ENCODE results near the gene KCNC2. TPM values are rescaled to one million over a fixed set of nuclear protein-coding genes. Genes with fewer than 3 reads are reported as not detected.

The KCNC2 gene
- total RNA-seq, 1 donor from 2014 or later: not detected

- FAIRE-seq: no peak
- Histone ChIP-seq H3K4me3 (ENCODE audit: low read depth, low read length) (no peak overlapping the region), H3K36me3 (ENCODE audit: control insufficient read depth, insufficient read depth, low read length) (no peaks in the 10 kb centered on the region), H3K27me3 (ENCODE audit: control insufficient read depth, insufficient read depth, low read length) (no peaks in the 10 kb centered on the region)
- TF ChIP-seq CTCF (IDR thresholded peaks at IDR 0.05; ENCODE audit: insufficient read depth, low read length, severe bottlenecking): no peak
- no peak for DNase-seq (ENCODE audit: low read depth)
Measured at GRCh38 chr12:75184516-75184915, 25.1 kb downstream of the KCNC2 start.

DNA sequence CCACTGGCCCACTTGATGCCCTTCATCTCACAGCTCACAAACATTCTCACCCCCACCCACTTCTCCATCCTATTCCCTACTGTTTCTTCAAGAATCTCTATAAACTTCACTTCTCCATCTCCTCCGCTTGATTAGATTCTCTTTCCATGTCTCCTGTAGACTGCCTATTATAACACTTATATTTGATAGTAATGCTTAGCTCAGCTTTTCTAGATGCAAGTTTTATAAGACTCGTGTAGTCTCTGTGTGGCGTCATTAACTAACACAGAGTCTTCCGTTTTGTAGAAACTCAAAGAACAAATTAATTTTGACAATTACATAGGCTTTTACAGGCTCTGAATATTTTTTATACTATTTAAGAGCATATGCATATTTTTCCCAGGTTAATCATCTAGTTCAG is 25.7 kb downstream of the KCNC2 start:
- TF ChIP-seq CTCF (IDR thresholded peaks at IDR 0.05; ENCODE audit: insufficient read depth, low read length, severe bottlenecking): no peak
- Histone ChIP-seq H3K36me3 (ENCODE audit: control insufficient read depth, insufficient read depth, low read length) (no peaks in the 10 kb centered on the region), H3K4me3 (ENCODE audit: low read depth, low read length) (no peak overlapping the region), H3K27me3 (ENCODE audit: control insufficient read depth, insufficient read depth, low read length) (no peaks in the 10 kb centered on the region)
- FAIRE-seq (no peak), DNase-seq (ENCODE audit: low read depth) (no peak)

- no peak overlapping the region for H3K4me3 ChIP-seq (ENCODE audit: low read depth, low read length)
- H3K27me3 ChIP-seq (ENCODE audit: control insufficient read depth, insufficient read depth, low read length): no peaks in the 10 kb centered on the region
- no peak for FAIRE-seq
- TF ChIP-seq CTCF (IDR thresholded peaks at IDR 0.05; ENCODE audit: insufficient read depth, low read length, severe bottlenecking): no peak
- DNase-seq (ENCODE audit: low read depth): peak; percentile 99
- no peaks in the 10 kb centered on the region for H3K36me3 ChIP-seq (ENCODE audit: control insufficient read depth, insufficient read depth, low read length)
Measured at GRCh38 chr12:75177997-75178396, 31.6 kb downstream of the KCNC2 start.

DNA sequence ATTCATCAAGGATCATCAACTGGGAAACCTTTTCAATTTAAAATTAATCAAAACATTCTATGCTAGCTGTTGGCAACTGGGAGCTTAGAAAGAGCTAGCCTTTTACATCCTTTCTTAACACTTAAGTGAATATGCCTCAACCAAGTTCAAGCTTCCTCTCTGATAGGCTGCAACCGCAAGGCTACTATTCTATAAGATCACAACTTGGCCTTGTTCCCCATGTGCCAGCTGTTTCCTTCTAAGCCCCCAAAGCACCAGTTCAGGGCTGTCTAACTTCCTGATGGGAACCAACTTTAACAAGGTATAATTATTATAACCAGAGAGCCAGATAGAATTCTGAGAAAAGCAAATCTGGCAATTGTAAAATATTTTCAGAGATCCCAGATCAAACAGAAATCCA is 37.0 kb downstream of the KCNC2 start:
- no peak overlapping the region for H3K4me3 ChIP-seq (ENCODE audit: low read depth, low read length)
- DNase-seq (ENCODE audit: low read depth) (no peak), FAIRE-seq (no peak)
- no peaks in the 10 kb centered on the region for H3K27me3 ChIP-seq (ENCODE audit: control insufficient read depth, insufficient read depth, low read length)
- TF ChIP-seq CTCF (IDR thresholded peaks at IDR 0.05; ENCODE audit: insufficient read depth, low read length, severe bottlenecking): no peak
- H3K36me3 ChIP-seq (ENCODE audit: control insufficient read depth, insufficient read depth, low read length): no peaks in the 10 kb centered on the region

GRCh38 chr12:75170640-75171185 is 38.9 kb downstream of the KCNC2 start:
- DNase-seq (ENCODE audit: low read depth): peak; percentile 38
- no peak overlapping the region for H3K4me3 ChIP-seq (ENCODE audit: low read depth, low read length)
- no peak for TF ChIP-seq CTCF (IDR thresholded peaks at IDR 0.05; ENCODE audit: insufficient read depth, low read length, severe bottlenecking)
- FAIRE-seq: no peak
- no peaks in the 10 kb centered on the region for H3K36me3 ChIP-seq (ENCODE audit: control insufficient read depth, insufficient read depth, low read length)
- no peaks in the 10 kb centered on the region for H3K27me3 ChIP-seq (ENCODE audit: control insufficient read depth, insufficient read depth, low read length)

DNA sequence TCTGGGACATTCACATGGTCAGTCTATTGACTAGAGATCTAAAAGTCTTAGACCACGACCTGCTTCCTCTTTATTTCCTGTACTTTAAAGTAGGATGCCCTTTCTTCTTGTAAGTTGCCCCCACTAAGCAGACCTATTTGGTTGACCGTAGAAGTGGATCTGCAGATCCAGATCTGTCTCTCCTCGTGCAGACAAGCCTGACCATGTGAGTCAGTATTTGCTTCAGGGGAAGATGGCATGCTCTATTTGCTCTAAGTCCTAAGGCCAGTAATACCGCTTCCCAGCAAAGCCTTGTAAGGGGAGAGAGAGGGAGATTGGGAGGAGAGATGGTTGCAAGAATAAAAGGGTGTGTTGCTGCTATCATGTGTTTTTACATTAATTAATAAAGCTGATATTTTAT is 46.8 kb downstream of the KCNC2 start:
- TF ChIP-seq CTCF (IDR thresholded peaks at IDR 0.05; ENCODE audit: insufficient read depth, low read length, severe bottlenecking): no peak
- H3K4me3 ChIP-seq (ENCODE audit: low read depth, low read length): no peak overlapping the region
- DNase-seq (ENCODE audit: low read depth) (peak; percentile 82), FAIRE-seq (no peak)
- H3K36me3 ChIP-seq (ENCODE audit: control insufficient read depth, insufficient read depth, low read length): no peaks in the 10 kb centered on the region
- no peaks in the 10 kb centered on the region for H3K27me3 ChIP-seq (ENCODE audit: control insufficient read depth, insufficient read depth, low read length)

Data from bronchial epithelial cell (primary cell).